ENCODE measurements around the gene VILL.
"Not testable (repeated sequence)": the region's sequence is repeated elsewhere in the genome, so short reads cannot be mapped to it uniquely, and the experiment has no call there.

Gene VILL

GRCh38 chr3:37986479-37987314 is 3.9 kb upstream of the VILL start:
- DNase-seq (ENCODE audit: low read depth) = no peak

GRCh38 chr3:37987315-37987697 is 3.3 kb upstream of the VILL start:
- DNase-seq (ENCODE audit: low read depth) = no peak

GRCh38 chr3:37987751-37988179 is 2.8 kb upstream of the VILL start:
- DNase-seq (ENCODE audit: low read depth) = peak; percentile 29

GRCh38 chr3:37988376-37988775 is 2.2 kb upstream of the VILL start:
- DNase-seq (ENCODE audit: low read depth) = not testable (repeated sequence)

GRCh38 chr3:37988931-37989525 is 1.6 kb upstream of the VILL start:
- no peak for DNase-seq (ENCODE audit: low read depth)

GRCh38 chr3:37989821-37990480 is 635 bp upstream of the VILL start:
- no peak for DNase-seq (ENCODE audit: low read depth)

- DNase-seq (ENCODE audit: low read depth) = no peak
Observed at GRCh38 chr3:37991109-37991508, 523 bp downstream of the VILL start.

- DNase-seq (ENCODE audit: low read depth) = no peak
Observed at GRCh38 chr3:37991823-37992222, 1.2 kb downstream of the VILL start.

- DNase-seq (ENCODE audit: low read depth) = no peak
Observed at GRCh38 chr3:37992271-37993066, 1.9 kb downstream of the VILL start.

GRCh38 chr3:37993067-37993455 is 2.5 kb downstream of the VILL start:
- DNase-seq (ENCODE audit: low read depth) = no peak

- DNase-seq (ENCODE audit: low read depth) = no peak
Observed at GRCh38 chr3:37993460-37993819, 2.9 kb downstream of the VILL start.

GRCh38 chr3:37993820-37994638 is 3.4 kb downstream of the VILL start:
- DNase-seq (ENCODE audit: low read depth) = peak; percentile 89

- DNase-seq (ENCODE audit: low read depth) = no peak
Observed at GRCh38 chr3:37994639-37994972, 4.0 kb downstream of the VILL start.

- no peak for DNase-seq (ENCODE audit: low read depth)
Observed at GRCh38 chr3:37995652-37996641, 5.4 kb downstream of the VILL start.

GRCh38 chr3:37996785-37997301 is 6.3 kb downstream of the VILL start:
- DNase-seq (ENCODE audit: low read depth) = peak; percentile 81

- DNase-seq (ENCODE audit: low read depth) = no peak
Observed at GRCh38 chr3:37997342-37997741, 6.8 kb downstream of the VILL start.

- DNase-seq (ENCODE audit: low read depth) = no peak
Observed at GRCh38 chr3:37997791-37998370, 7.3 kb downstream of the VILL start.

GRCh38 chr3:37999836-38000235 is 9.2 kb downstream of the VILL start:
- no peak for DNase-seq (ENCODE audit: low read depth)

GRCh38 chr3:38000242-38000916 is 9.8 kb downstream of the VILL start:
- no peak for DNase-seq (ENCODE audit: low read depth)

Measured in iris pigment epithelial cell (primary cell).